ENCODE measurements around the gene SGK1. TPM values are rescaled to one million over a fixed set of nuclear protein-coding genes. Genes with fewer than 3 reads are reported as not detected.
"Not testable (repeated sequence)": the region's sequence is repeated elsewhere in the genome, so short reads cannot be mapped to it uniquely, and the experiment has no call there.

Gene SGK1
- total RNA-seq, 1 donor from 2014 or later: 25.8 TPM

DNA sequence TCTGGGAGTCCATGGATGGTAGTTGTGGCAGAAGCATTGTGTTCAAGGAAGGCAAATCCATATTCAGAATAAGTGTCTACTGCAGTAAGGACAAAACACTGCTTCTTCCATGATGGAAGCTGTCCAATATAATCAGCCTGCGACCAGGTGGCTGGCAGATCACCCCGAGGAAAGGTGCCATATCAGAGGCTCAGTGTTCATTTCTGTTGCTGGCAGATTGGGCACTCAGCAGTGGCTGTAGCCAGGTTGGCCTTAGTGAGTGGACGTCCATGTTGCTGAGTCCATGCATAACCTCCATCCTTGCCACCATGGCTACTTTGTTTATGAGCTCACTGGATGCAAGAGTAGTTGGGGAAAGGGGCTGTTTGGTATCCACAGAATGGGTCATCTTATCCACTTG lies 130.2 kb downstream of the SGK1 start:
- Histone ChIP-seq H3K27ac (replicated peaks) (no peak overlapping the region), H3K9me3 (replicated peaks) (no peaks in the 10 kb centered on the region), H3K4me1 (peaks cover 20% of the 10 kb centered on the region), H3K4me3 (no peak overlapping the region), H3K27me3 (ENCODE audit: low read depth) (no peaks in the 10 kb centered on the region), H3K36me3 (no peaks in the 10 kb centered on the region)
- no peak for TF ChIP-seq CTCF (IDR thresholded peaks at IDR 0.05; ENCODE audit: borderline replicate concordance)
- DNase-seq: no peak
- intact Hi-C loops (cut with micrococcal nuclease): no loop called here

- H3K9me3 ChIP-seq (replicated peaks): no peaks in the 10 kb centered on the region
- H3K4me3 ChIP-seq: no peak overlapping the region
- H3K4me1 ChIP-seq: peaks cover 18% of the 10 kb centered on the region
- intact Hi-C loops (cut with micrococcal nuclease): no loop called here
- no peak for TF ChIP-seq CTCF (IDR thresholded peaks at IDR 0.05; ENCODE audit: borderline replicate concordance)
- no peak overlapping the region for H3K27ac ChIP-seq (replicated peaks)
- H3K27me3 ChIP-seq (ENCODE audit: low read depth): no peaks in the 10 kb centered on the region
- H3K36me3 ChIP-seq: no peaks in the 10 kb centered on the region
- no peak for DNase-seq
These were observed 130.8 kb downstream of the SGK1 start for GRCh38 chr6:134187154-134187553.

DNA sequence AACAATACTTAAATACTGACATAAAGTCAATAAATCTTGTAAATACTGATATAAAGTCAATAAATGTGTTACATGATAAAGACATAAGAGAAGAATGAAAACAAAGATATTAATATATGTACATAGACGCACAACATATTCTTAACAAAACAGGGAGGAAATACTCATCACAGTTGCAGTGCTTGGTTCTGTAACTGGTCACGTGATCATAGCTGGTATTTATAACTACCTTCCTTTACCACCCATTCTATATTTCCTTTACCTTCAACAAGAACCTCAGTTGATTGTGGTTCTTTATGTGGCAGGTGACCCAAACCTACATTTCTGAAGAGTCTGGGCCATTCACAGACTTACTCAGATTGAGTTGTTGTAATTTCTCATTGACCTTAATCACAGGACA lies 131.6 kb downstream of the SGK1 start:
- Histone ChIP-seq H3K36me3 (no peaks in the 10 kb centered on the region), H3K27me3 (ENCODE audit: low read depth) (no peaks in the 10 kb centered on the region), H3K4me3 (no peak overlapping the region), H3K4me1 (peaks cover 18% of the 10 kb centered on the region), H3K27ac (replicated peaks) (no peak overlapping the region), H3K9me3 (replicated peaks) (no peaks in the 10 kb centered on the region)
- TF ChIP-seq CTCF (IDR thresholded peaks at IDR 0.05; ENCODE audit: borderline replicate concordance): no peak
- DNase-seq: no peak
- intact Hi-C loops (cut with micrococcal nuclease): no loop called here

DNA sequence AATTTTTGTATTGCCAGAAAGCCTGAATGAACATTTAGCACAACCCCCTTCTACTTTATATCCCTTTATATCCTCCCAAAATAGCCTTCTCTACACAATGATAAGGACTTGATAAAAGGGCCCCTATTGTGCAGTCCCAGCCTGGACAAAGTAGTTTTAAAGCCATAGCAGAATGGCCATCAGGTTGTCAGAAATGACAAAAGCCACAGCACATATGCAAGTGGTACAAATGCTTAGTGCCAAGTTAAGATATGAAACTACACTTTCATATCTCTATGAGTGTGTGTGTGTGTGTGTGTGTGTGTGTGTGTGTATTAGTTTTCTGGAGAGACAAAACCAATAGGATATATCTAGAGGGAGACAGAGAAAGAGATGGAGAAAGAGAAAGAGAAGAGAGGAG lies 132.6 kb downstream of the SGK1 start:
- intact Hi-C loops (cut with micrococcal nuclease): no loop called here
- no peak for TF ChIP-seq CTCF (IDR thresholded peaks at IDR 0.05; ENCODE audit: borderline replicate concordance)

GRCh38 chr6:134183844-134184243 lies 134.1 kb downstream of the SGK1 start:
- DNase-seq: no peak
- Histone ChIP-seq H3K27me3 (ENCODE audit: low read depth) (no peaks in the 10 kb centered on the region), H3K9me3 (replicated peaks) (no peaks in the 10 kb centered on the region), H3K27ac (replicated peaks) (no peak overlapping the region), H3K4me1 (peaks cover 14% of the 10 kb centered on the region), H3K36me3 (no peaks in the 10 kb centered on the region), H3K4me3 (no peak overlapping the region)
- TF ChIP-seq CTCF (IDR thresholded peaks at IDR 0.05; ENCODE audit: borderline replicate concordance): no peak
- intact Hi-C loops (cut with micrococcal nuclease): no loop called here

More for the DNA sequence above, 132.6 kb downstream of the SGK1 start:
- Histone ChIP-seq H3K4me1 (peaks cover 11% of the 10 kb centered on the region), H3K9me3 (replicated peaks) (no peaks in the 10 kb centered on the region), H3K27me3 (ENCODE audit: low read depth) (no peaks in the 10 kb centered on the region), H3K27ac (replicated peaks) (no peak overlapping the region), H3K36me3 (no peaks in the 10 kb centered on the region), H3K4me3 (no peak overlapping the region)
- no peak for DNase-seq

DNA sequence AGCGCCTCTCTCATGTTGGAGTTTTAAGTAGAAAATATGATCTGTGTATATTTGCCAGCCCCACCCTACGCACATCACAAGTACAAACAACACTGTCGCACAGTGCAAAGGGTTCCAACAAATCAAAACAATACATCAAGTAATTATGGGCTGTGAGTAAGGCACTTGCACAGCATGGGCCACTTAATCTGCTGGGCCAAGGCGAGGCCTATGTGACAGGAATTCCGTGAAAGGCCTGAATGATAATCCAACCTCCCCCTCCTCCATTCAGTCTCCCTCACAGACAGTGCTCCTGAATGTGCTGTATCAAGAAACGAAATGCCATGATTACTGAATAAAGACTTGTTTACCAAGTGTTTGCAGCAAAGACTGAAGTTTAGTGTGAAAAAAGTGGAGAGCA lies 135.4 kb downstream of the SGK1 start:
- H3K36me3 ChIP-seq: no peaks in the 10 kb centered on the region
- no peak overlapping the region for H3K27ac ChIP-seq (replicated peaks)
- no peak overlapping the region for H3K4me3 ChIP-seq
- no peak for DNase-seq
- no peaks in the 10 kb centered on the region for H3K9me3 ChIP-seq (replicated peaks)
- peaks cover 24% of the 10 kb centered on the region for H3K4me1 ChIP-seq
- no peaks in the 10 kb centered on the region for H3K27me3 ChIP-seq (ENCODE audit: low read depth)
- intact Hi-C loops (cut with micrococcal nuclease): no loop called here
- no peak for TF ChIP-seq CTCF (IDR thresholded peaks at IDR 0.05; ENCODE audit: borderline replicate concordance)

DNA sequence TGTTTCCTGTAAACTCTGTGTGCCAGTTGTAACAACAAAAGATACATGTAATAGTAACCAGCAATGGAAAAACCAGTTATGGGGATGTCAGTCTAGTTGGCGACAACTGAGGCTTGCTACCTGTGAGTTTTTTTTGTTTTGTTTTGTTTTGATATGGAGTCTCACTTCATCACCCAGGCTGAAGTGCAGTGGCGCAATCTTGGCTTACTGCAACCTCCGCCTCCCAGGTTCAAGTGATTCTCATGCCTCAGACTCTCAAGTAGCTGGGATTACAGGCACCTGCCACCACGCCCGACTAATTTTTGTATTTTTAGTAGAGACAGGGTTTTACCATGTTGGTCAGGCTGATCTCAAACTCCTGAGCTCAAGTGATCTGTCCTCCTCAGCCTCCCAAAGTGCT lies 136.2 kb downstream of the SGK1 start:
- H3K27me3 ChIP-seq (ENCODE audit: low read depth); intact Hi-C loops (cut with micrococcal nuclease); DNase-seq; H3K9me3 ChIP-seq (replicated peaks); H3K27ac ChIP-seq (replicated peaks); H3K36me3 ChIP-seq; H3K4me3 ChIP-seq: not testable (repeated sequence)
- peaks cover 28% of the 10 kb centered on the region for H3K4me1 ChIP-seq

DNA sequence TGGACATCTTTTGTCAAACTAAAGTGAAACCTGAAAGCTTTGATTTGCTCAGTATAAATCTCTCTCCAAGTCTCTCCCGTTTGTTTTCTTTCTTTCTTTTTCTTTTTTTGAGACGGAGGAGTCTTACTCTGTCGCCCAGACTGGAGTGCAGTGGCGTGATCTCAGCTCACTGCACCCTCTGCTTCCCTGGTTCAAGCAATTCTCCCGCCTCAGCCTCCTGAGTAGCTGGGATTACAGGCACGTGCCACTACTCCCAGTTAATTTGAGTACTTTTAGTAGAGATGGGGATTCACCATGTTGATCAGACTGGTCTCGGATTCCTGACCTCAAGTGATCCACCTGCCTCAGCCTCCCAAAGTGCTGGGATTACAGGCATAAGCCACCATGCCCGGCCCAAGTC lies 136.7 kb downstream of the SGK1 start:
- H3K27ac ChIP-seq (replicated peaks); intact Hi-C loops (cut with micrococcal nuclease); H3K36me3 ChIP-seq; DNase-seq; H3K9me3 ChIP-seq (replicated peaks); H3K4me3 ChIP-seq; H3K27me3 ChIP-seq (ENCODE audit: low read depth): not testable (repeated sequence)
- peaks cover 33% of the 10 kb centered on the region for H3K4me1 ChIP-seq

Measured in left ventricle myocardium inferior (tissue), 1 donor.